Left lobe of liver (tissue), 2 donors: Measurements from ENCODE around the gene TIMM22. TPM values are rescaled to one million over a fixed set of nuclear protein-coding genes. Genes with fewer than 3 reads are reported as not detected.
"Not testable (repeated sequence)": the region's sequence is repeated elsewhere in the genome, so short reads cannot be mapped to it uniquely, and the experiment has no call there.

Experiments
- ATAC-seq: fragments of 200-7000 bp; cut with Tn5 transposase; one replicate; pipeline ENCODE4 v1.9.1; 2020; ENCODE audit warnings: mild to moderate bottlenecking, moderate library complexity
- DNase-seq: peaks from one replicate; pipeline ENCODE4 v3.0.0-alpha.2; 2020; ENCODE audit warnings: low spot score
- total RNA-seq: library from RNA; stranded (reverse); gene quantifications from one replicate; pipeline ENCODE4 v1.2.1, GENCODE V29; 2021
- donor health status: DM: no; HTN: no; CAD: no; lungs with moderate emphysema.
- donor health status: DM: no; HTN: yes; CAD: no.

Gene TIMM22
- total RNA-seq, result 4.2 TPM

GRCh38 chr17:996554-997344 is at the start of gene TIMM22:
Gene TIMM22, plus strand, starts transcription at chr17:997129. Its CDS starts 14 bp downstream, at chr17:997143.
- peak; percentile 96 for ATAC-seq
- peak; percentile 93 for DNase-seq

DNA sequence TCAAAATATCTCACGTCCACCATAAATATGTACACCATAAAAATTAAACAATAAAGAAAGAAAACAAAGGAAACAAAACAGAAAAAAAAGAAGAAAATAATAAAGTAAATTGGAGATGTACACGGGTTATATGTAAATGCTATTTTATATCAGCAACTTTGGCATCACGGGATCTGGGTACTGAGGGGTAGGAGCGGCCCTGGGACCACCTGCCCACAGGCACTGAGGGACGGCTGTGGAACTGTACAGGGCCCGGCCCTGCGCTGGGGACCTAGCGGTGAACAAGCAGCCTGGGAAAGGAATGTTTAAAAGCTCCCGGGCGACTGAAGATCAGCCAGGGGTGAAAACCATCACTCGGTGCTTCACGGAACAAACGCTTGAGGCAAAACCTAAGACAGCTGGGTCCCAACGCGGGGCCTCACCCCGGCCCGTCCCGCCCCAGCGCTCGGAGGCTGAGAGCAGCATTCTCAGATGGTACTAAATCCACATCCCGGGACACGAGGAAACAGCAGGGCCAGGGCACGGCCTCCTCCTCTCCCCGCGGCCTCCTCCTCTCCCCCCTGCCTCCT is 48.6 kb upstream of the TIMM22 start:
- no peak for DNase-seq
- ATAC-seq, result no peak

- no peak for ATAC-seq
These were observed 47.2 kb upstream of the TIMM22 start for GRCh38 chr17:949623-950303.

DNA sequence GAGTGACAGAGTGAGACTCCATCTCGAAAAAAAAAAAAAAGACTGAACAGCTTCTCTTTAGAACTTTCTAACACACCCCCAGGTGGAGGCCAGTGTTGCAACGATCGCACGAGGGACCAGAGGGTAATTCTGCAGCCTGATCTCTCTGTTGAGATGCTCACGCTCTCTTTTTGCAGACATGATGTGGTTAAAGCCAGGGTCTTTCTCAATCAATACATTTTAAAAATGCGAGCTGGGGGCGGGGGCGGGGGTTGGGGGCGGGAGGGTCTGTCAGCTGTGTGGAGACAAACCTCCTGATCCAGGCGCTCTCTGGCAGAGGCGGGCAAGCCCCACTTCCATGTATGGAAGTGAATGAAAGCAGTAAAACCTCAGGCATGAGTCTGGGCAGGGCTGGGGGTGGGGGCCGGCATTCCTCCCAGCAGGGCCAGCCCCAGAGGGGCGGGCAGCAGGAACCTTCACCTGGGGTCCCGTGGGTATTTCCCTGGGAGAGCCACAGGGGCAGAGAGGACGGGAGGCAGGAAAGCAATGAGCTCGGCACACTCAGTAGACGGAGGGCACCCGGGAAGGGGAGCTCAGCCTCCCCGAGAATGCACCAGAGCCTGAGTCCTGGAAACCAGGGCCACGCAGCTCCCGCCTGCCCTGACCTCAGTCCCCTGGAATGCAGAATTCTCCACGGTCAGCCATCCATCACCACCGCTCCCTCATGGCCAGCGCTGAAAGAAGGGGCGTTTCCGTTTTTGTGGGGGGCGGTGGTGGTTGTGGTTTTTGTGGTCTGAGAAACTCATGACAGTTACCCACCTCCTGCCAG is 45.4 kb upstream of the TIMM22 start:
- DNase-seq, result no peak
- no peak for ATAC-seq

More at GRCh38 chr17:949623-950303, 47.2 kb upstream of the TIMM22 start:
- no peak for DNase-seq

DNA sequence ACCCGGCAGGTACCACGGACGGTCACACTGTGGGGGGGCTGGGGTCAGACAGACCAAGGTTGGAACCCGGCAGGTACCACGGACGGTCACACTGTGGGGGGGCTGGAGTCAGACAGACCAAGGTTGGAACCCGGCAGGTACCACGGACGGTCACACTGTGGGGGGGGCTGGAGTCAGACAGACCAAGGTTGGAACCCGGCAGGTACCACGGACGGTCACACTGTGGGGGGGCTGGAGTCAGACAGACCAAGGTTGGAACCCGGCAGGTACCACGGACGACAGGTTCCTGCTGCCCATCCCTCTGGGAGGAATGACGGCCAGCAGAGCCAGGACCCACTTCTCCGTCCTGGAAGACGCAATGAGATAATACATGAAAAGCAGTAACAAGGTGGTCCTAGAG is 44.3 kb upstream of the TIMM22 start:
- DNase-seq, ATAC-seq: not testable (repeated sequence)

DNA sequence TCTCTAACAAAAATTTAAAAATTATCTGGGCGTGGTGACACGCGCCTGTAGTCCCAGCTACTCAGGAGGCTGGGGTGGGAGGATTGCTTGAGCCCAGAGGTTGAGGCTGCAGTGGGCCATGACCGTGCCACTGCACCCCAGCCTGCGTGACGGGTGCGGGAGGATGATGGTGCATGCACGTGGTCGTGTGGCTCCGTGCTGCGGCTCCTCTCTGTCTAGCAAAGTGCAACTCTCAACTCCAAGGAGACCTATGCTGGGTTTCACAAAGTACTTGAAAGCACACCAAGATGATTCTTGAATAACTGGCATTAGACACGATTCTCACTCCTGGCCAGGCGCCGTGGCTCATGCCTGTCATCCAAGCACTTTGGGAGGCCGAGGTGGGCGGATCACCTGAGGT is 43.2 kb upstream of the TIMM22 start:
- DNase-seq (no peak), ATAC-seq (no peak)

DNA sequence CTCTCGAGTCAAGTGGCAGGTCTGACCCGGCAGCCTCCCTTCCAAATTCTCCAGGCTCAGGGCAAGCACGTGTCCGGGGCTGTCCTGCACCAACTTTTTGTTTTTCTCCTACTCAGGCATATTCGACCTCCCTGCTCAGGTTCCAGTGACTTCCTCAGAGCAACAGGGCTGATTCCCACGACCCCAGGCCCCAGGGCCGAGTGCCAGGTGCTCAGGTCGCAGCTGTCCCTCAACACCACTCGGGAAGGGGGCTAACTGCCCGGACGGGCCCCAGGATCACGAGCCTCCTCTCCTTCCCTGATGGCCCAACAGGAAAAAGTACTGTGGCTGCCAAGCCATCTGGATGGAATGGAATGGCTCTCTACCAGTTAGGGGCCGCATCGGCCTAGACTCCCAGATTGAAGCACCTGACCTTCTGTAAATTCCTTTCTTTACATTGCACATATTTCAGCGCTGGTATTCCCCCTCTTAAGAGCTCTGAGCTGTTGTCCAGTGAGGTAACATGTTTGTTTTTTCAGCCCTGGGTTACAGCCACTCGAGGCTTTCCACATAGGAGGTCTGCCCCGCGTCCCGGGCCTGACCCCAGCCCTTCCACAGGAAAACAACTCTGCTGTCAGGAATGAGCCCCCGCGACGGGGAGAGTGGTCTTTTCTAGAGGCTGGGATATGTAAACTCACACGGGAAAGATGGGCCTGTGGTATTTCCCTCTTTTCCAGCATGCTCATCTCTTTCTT is 42.3 kb upstream of the TIMM22 start:
- DNase-seq, result no peak
- ATAC-seq, result no peak

GRCh38 chr17:956905-957304 is 40.0 kb upstream of the TIMM22 start:
- DNase-seq, result no peak
- no peak for ATAC-seq

DNA sequence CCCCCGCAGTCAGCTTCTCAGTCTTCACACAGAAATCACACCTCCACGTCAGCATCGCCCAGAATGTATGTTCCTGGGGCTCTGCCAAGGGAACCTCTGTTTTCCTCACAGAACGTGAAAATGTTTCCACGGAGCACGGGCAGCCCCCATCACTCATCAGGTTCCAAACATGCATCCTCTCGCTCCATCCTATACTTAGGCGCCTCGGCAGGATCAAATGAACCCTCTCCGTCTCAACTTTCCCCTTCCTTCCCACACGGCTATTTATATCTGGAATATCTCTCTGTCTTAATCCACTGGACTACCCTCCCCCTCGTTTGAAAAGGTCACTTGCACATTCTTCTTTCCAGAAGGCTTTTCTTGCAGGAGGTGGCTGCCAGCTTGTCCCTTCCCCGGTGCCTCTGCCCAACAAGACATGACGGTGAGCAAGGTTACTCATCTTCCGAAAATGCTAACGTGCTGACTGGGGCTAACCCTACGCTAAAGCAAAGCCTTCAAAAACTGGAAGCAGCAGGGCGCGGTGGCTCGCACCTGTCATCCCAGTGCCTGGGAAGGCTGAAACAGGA is 39.0 kb upstream of the TIMM22 start:
- DNase-seq, result no peak
- no peak for ATAC-seq

DNA sequence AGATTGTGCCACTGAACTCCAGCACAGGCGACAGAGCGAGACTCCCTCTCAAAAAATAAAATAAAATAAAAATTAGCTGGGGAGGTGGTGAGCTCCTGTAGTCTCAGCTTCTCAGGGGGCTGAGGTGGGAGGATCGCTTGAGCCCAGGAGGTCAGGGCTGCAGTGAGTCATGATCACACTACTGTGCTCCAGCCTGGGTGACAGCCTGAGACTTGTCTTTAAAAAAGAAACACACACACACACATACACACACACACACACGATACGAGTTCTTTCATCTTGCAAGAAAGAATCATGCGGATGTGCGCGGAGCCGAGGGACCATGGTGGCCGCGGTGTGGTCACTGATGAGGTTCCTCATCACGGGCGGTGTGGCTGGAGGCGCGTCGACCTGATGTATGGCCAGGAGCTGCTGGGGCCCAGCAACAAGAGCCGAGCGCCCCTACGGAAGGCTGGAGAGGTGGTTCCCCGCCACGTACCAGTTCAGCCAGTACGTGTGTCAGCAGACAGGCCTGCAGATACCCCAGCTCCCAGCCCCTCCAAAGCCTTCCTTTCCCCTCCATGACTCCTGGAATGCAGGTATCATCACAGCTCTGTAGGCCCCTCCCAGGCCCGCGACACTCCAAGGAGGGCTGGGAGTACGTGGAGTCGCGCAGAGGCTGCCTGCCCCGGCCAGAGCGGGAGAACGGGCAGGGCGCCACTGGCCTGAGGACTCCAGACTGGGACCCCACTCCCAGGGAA is 38.0 kb upstream of the TIMM22 start:
- DNase-seq (no peak), ATAC-seq (no peak)

- DNase-seq, result no peak
- no peak for ATAC-seq
These were observed 34.8 kb upstream of the TIMM22 start for GRCh38 chr17:962166-962565.

- DNase-seq (no peak), ATAC-seq (no peak)
These were observed 34.3 kb upstream of the TIMM22 start for GRCh38 chr17:962670-963069.

- DNase-seq (no peak), ATAC-seq (no peak)
These were observed 32.1 kb upstream of the TIMM22 start for GRCh38 chr17:964876-965275.

- no peak for DNase-seq
- no peak for ATAC-seq
These were observed 31.5 kb upstream of the TIMM22 start for GRCh38 chr17:965311-965989.

- DNase-seq (no peak), ATAC-seq (no peak)
These were observed 29.8 kb upstream of the TIMM22 start for GRCh38 chr17:967122-967521.

GRCh38 chr17:968812-969730 is 27.9 kb upstream of the TIMM22 start:
- DNase-seq (no peak), ATAC-seq (no peak)

DNA sequence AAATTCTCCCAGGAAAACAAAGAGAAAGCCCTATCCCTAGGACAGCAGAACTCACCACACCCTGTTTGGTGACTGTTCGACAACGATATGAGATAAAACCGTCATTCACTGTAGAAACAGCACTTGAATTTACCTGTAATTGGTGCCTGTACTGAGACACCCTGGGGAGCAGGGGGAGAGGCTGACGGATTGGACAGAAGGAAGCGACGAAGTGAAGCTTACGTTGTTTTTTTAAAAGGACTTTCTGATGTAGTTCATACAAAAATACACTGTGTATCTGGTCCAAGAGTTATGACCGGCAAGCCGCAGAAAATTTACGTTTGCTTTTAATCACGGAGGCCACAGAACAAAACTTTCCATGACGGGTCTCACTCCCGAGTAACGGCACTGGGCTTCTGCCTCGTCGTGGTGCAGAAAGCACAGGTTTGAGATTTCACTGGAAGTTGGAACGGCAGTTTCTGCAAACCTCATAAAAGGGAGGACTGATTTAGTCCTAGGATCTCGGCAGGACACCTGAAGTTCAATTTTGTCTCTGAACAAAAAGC is 27.0 kb upstream of the TIMM22 start:
- ATAC-seq, result no peak

GRCh38 chr17:970364-970763 is 26.6 kb upstream of the TIMM22 start:
- ATAC-seq (no peak), DNase-seq (no peak)

More for the DNA sequence above, 27.0 kb upstream of the TIMM22 start:
- DNase-seq, result no peak
